K562 (cell line): ENCODE measurements around the gene MOG. TPM values are rescaled to one million over a fixed set of nuclear protein-coding genes. Genes with fewer than 3 reads are reported as not detected.

Experiments used
- ATF4 ChIP-seq: fragments of 450-650 bp; formaldehyde crosslinking; IDR thresholded peaks from 2 replicates; pipeline ENCODE4 v1.4.0; 2022; ENCODE audit warnings: mild to moderate bottlenecking, moderate library complexity
- BHLHE40 ChIP-seq: IDR thresholded peaks from 2 replicates; pipeline ENCODE4 v1.6.1; 2011; ENCODE audit warnings: low read length, improper control_type of control experiment
- CREM ChIP-seq: IDR thresholded peaks from 2 replicates; pipeline ENCODE4 v1.6.1; 2014; ENCODE audit warnings: antibody characterized with exemption, low read depth
- DPF2 ChIP-seq: fragments of 450-650 bp; IDR thresholded peaks from 2 replicates; pipeline ENCODE4 v1.6.1; 2016
- EP400 ChIP-seq: fragments of 450-650 bp; IDR thresholded peaks from 2 replicates; pipeline ENCODE4 v1.6.1; 2017; ENCODE audit warnings: antibody characterized with exemption, mild to moderate bottlenecking, moderate library complexity
- ETS2 ChIP-seq: IDR thresholded peaks from 2 replicates; pipeline ENCODE4 v1.6.1; 2016; ENCODE audit warnings: borderline replicate concordance, missing genetic modification characterization, mild to moderate bottlenecking, moderate library complexity, missing compliant biosample characterization; ENCODE audit not compliant: poor library complexity, severe bottlenecking
- ETV5 ChIP-seq: sonication (generic); formaldehyde crosslinking; IDR thresholded peaks from 2 replicates; pipeline ENCODE4 v1.4.0; 2020; ENCODE audit warnings: low read depth, mild to moderate bottlenecking, missing genetic modification reagents
- FOXK1 ChIP-seq: sonication (generic); formaldehyde crosslinking; IDR thresholded peaks from 2 replicates; pipeline ENCODE4 v1.8.0; 2022; ENCODE audit warnings: missing genetic modification reagents, mild to moderate bottlenecking, borderline replicate concordance
- FOXO4 ChIP-seq: fragments of 450-650 bp; formaldehyde crosslinking; IDR thresholded peaks from 2 replicates; pipeline ENCODE4 v1.4.0; 2020; ENCODE audit warnings: mild to moderate bottlenecking, moderate library complexity
- JUND ChIP-seq, 2 experiments: IDR thresholded peaks; 2 replicates in 1 of 2; 3 replicates in 1 of 2; pipeline ENCODE4 v1.6.1; 2011; ENCODE audit warnings: borderline replicate concordance in 2 of 2, low read depth in 2 of 2, low read length in 2 of 2, improper control_type of control experiment in 1 of 2, missing biosample characterization in 1 of 2, missing genetic modification characterization in 1 of 2, missing genetic modification reagents in 1 of 2
- KLF16 ChIP-seq: IDR thresholded peaks from 2 replicates; pipeline ENCODE4 v1.6.1; 2016; ENCODE audit warnings: antibody characterized with exemption
- MAZ ChIP-seq, 2 experiments: fragments of 450-650 bp in 1 of 2; sonication (generic) in 1 of 2; formaldehyde crosslinking; IDR thresholded peaks in 1 of 2; conservative IDR thresholded peaks in 1 of 2; 2 replicates each; pipeline versions ENCODE4 v1.4.0 to v1.5.0; 2020; ENCODE audit warnings: mild to moderate bottlenecking in 1 of 2, missing genetic modification reagents in 1 of 2
- MLLT1 ChIP-seq, 2 experiments: fragments of 450-650 bp; IDR thresholded peaks; 2 replicates each; pipeline ENCODE4 v1.6.1; 2016
- NBN ChIP-seq: fragments of 450-650 bp; IDR thresholded peaks from 2 replicates; pipeline ENCODE4 v1.6.1; 2016; ENCODE audit warnings: low read depth, mild to moderate bottlenecking
- PKNOX1 ChIP-seq: fragments of 450-650 bp; IDR thresholded peaks from 2 replicates; pipeline ENCODE4 v1.6.1; 2016
- POLR2AphosphoS2 ChIP-seq: IDR thresholded peaks from 2 replicates; pipeline ENCODE4 v1.6.1; 2012; ENCODE audit warnings: low read length, improper control_type of control experiment
- RBM25 ChIP-seq: fragments of 200-400 bp; formaldehyde crosslinking; IDR thresholded peaks from 2 replicates; pipeline ENCODE4 v1.6.1; 2018; ENCODE audit warnings: low read length, low read depth, moderate library complexity; ENCODE audit not compliant: severe bottlenecking
- SP1 ChIP-seq: sonication (generic); formaldehyde crosslinking; IDR thresholded peaks from 2 replicates; pipeline ENCODE4 v1.8.1; 2022; ENCODE audit warnings: mild to moderate bottlenecking, missing genetic modification reagents
- U2AF1 ChIP-seq: fragments of 200-400 bp; formaldehyde crosslinking; optimal IDR thresholded peaks from 2 replicates; pipeline ENCODE3; 2017; ENCODE audit warnings: mild to moderate bottlenecking, low read depth, low read length, moderate library complexity
- ZNF124 ChIP-seq: sonication (generic); formaldehyde crosslinking; IDR thresholded peaks from 2 replicates; pipeline ENCODE4 v1.8.1; 2022; ENCODE audit warnings: missing genetic modification reagents
- ZNF561 ChIP-seq: fragments of 450-650 bp; formaldehyde crosslinking; conservative IDR thresholded peaks from 2 replicates; pipeline ENCODE4 v1.4.0; 2020; ENCODE audit warnings: mild to moderate bottlenecking, moderate library complexity
- ZNF668 ChIP-seq: fragments of 250-450 bp; sonication (Bioruptor Pico); IDR thresholded peaks from 2 replicates; pipeline ENCODE4 v1.8.0; 2022; ENCODE audit warnings: mild to moderate bottlenecking, inconsistent platforms
- polyA plus RNA-seq, 8 experiments: library from polyadenylated mRNA; depleted of rRNA in 4 of 8; stranded (reverse) in 5 of 8; unstranded in 3 of 8; fragments of >200 nt; fragmentation: Nextera tagmentation in 2 of 8; fragmentation: Illumina TruSeq in 1 of 8; extraction: Ambion mirVana in 2 of 8; extraction: Trizol in 1 of 8; gene quantifications; 2 replicates each; pipeline versions ENCODE4 v1.2.1 to v1.2.3, GENCODE V29; 2011 to 2014; ENCODE audit warnings: inconsistent platforms in 1 of 8, missing spikeins in 1 of 8
- total RNA-seq, 7 experiments: library from RNA; depleted of rRNA in 6 of 7; stranded (reverse); fragments of >200 nt in 6 of 7; fragmentation: Illumina TruSeq in 2 of 7; extraction: Trizol in 2 of 7; gene quantifications; 2 replicates each; pipeline versions ENCODE4 v1.2.1 to v1.2.3, GENCODE V29; 2011 to 2021; ENCODE audit warnings: low replicate concordance in 1 of 7

The MOG gene
- total and polyA plus RNA-seq, 9 of the 15 experiments (the other 6 are each of a cell fraction or from before 2014, with no cell fraction given), result not detected

GRCh38 chr6:29649701-29650673 lies 6.9 kb upstream of the MOG start (continued):
- TF ChIP-seq PKNOX1 (0 out of 2 replicates have a peak, but pooled peaks have one; percentile 12), RBM25 (peak; percentile 28), EP400 (peak; percentile 82), FOXK1 (CRISPR knock-in tag) (no peak), SP1 (CRISPR knock-in tag) (peak; percentile 74), DPF2 (peak; percentile 36), FOXO4 (CRISPR knock-in tag) (0 out of 2 replicates have a peak, but pooled peaks have one; percentile 19), BHLHE40 (peak; percentile 80), MLLT1 (IDR thresholded peaks at IDR 0.05) (0 out of 4 replicates have a peak, but pooled peaks of 1 of the 2 experiments have one; percentile 38), U2AF1 (no peak), CREM (peak; percentile 97), ETS2 (no peak), ZNF668 (CRISPR knock-in tag) (no peak), JUND (IDR thresholded peaks at IDR 0.05; ENCODE audit: borderline replicate concordance, low read depth, low read length) (peak; percentile 86), JUND (tag; IDR thresholded peaks at IDR 0.05; ENCODE audit: borderline replicate concordance, low read depth, low read length) (no peak), NBN (peak; percentile 94), ATF4 (CRISPR knock-in tag) (0 out of 2 replicates have a peak, but pooled peaks have one; percentile 12), POLR2AphosphoS2 (no peak), MAZ (CRISPR knock-in tag; conservative IDR thresholded peaks at IDR 0.05 in 1 of 2, IDR thresholded peaks at IDR 0.05 in 1 of 2) (peak in 1 of 2 experiments; percentile 58; a peak in 1 of 4 replicates), KLF16 (peak; percentile 33; the same call in 1 of the 2 replicates), ETV5 (peak; percentile 46; the same call in 1 of the 2 replicates), ZNF124 (CRISPR knock-in tag) (no peak), ZNF561 (CRISPR knock-in tag) (no peak)
